Measurements from ENCODE around the gene BCL3. TPM values are rescaled to one million over a fixed set of nuclear protein-coding genes. Genes with fewer than 3 reads are reported as not detected.

Gene BCL3
- total and polyA plus RNA-seq, 2 of the 13 experiments (the other 11 are each of a cell fraction or from before 2014, with no cell fraction given) = 2.3 to 4.0 TPM

- no peak for TF ChIP-seq ZNF251 (CRISPR knock-in tag; IDR thresholded peaks at IDR 0.05)
- no peak for TF ChIP-seq FOXP1 (IDR thresholded peaks at IDR 0.05)
- TF ChIP-seq FOXP1 (CRISPR knock-in tag; IDR thresholded peaks at IDR 0.05) = peak; percentile 53; the same call in 1 of the 2 replicates
- no peak for TF ChIP-seq ZNF552 (CRISPR knock-in tag; IDR thresholded peaks at IDR 0.05; ENCODE audit: borderline replicate concordance)
- TF ChIP-seq ZC3H13 (CRISPR knock-in tag; IDR thresholded peaks at IDR 0.05) = 0 out of 2 replicates have a peak, but pooled peaks have one; percentile 38
- no peak for TF ChIP-seq KLF6 (CRISPR knock-in tag; IDR thresholded peaks at IDR 0.05)
- TF ChIP-seq SMC3 (IDR thresholded peaks at IDR 0.05; ENCODE audit: low read length) = peak; percentile 18; the same call in 1 of the 2 replicates
- TF ChIP-seq GABPB1 (CRISPR knock-in tag; IDR thresholded peaks at IDR 0.05) = peak; percentile 25; the same call in 1 of the 2 replicates
- TF ChIP-seq ZNF670 (CRISPR knock-in tag; IDR thresholded peaks at IDR 0.05; ENCODE audit: borderline replicate concordance) = no peak
- TF ChIP-seq ZNF296 (CRISPR knock-in tag; conservative IDR thresholded peaks at IDR 0.05) = no peak
- peak; percentile 52; the same call in 1 of the 2 replicates for TF ChIP-seq HNF4G (IDR thresholded peaks at IDR 0.05; ENCODE audit: borderline replicate concordance, low read depth, low read length)
- TF ChIP-seq HNF4G (CRISPR knock-in tag; IDR thresholded peaks at IDR 0.05; ENCODE audit: borderline replicate concordance, low read depth) = no peak
- 0 out of 2 replicates have a peak, but pooled peaks have one; percentile 50 for TF ChIP-seq ZNF12 (CRISPR knock-in tag; IDR thresholded peaks at IDR 0.05)
- peak; percentile 62 for TF ChIP-seq THAP11 (CRISPR knock-in tag; IDR thresholded peaks at IDR 0.05)
- 0 out of 2 replicates have a peak, but pooled peaks have one; percentile 43 for TF ChIP-seq ZFP1 (CRISPR knock-in tag; IDR thresholded peaks at IDR 0.05)
- no peak for TF ChIP-seq ZFYVE20 (CRISPR knock-in tag; IDR thresholded peaks at IDR 0.05; ENCODE audit: borderline replicate concordance, low read depth)
- no peak for TF ChIP-seq ELF4 (CRISPR knock-in tag; IDR thresholded peaks at IDR 0.05; ENCODE audit: borderline replicate concordance)
- TF ChIP-seq CENPX (CRISPR knock-in tag; IDR thresholded peaks at IDR 0.05) = no peak
Measured at GRCh38 chr19:44765033-44765948, 16.8 kb downstream of the BCL3 start (continued).
